Activated T-cell treated with anti-CD3 and anti-CD28 coated beads, Interleukin-2, amount 50 U/mL, for 24 hours (primary cell): ENCODE results near the gene ADARB2.
"Not testable (repeated sequence)": the region's sequence is repeated elsewhere in the genome, so short reads cannot be mapped to it uniquely, and the experiment has no call there.

Experiments used
- DNase-seq: peaks from one replicate; pipeline ENCODE4 v3.0.0-alpha.2; 2020
- H3K27ac Mint-ChIP-seq: 2 replicates; pipeline ENCODE4 v1.8.0; 2020; ENCODE audit warnings: mild to moderate bottlenecking, mixed read lengths
- H3K27me3 Mint-ChIP-seq: 2 replicates; pipeline ENCODE4 v1.8.0; 2020; ENCODE audit warnings: mixed read lengths
- H3K36me3 Mint-ChIP-seq: 2 replicates; pipeline ENCODE4 v1.8.0; 2020; ENCODE audit warnings: low read depth, mixed read lengths
- H3K4me1 Mint-ChIP-seq: 2 replicates; pipeline ENCODE4 v1.8.0; 2020; ENCODE audit warnings: low read depth, mixed read lengths
- H3K4me3 Mint-ChIP-seq: 2 replicates; pipeline ENCODE4 v1.8.0; 2020; ENCODE audit warnings: mild to moderate bottlenecking, moderate library complexity, mixed read lengths
- H3K9me3 Mint-ChIP-seq: 2 replicates; pipeline ENCODE4 v1.8.0; 2020; ENCODE audit warnings: mixed read lengths

The ADARB2 gene

GRCh38 chr10:1251769-1252168 lies 485.6 kb downstream of the ADARB2 start:
- DNase-seq, result no peak
- Mint-ChIP-seq H3K4me3 (no peak overlapping the region), H3K27ac (no peak overlapping the region), H3K4me1 (peaks cover 15% of the 10 kb centered on the region), H3K27me3 (peaks cover 85% of the 10 kb centered on the region), H3K9me3 (no peaks in the 10 kb centered on the region), H3K36me3 (no peaks in the 10 kb centered on the region)

- Mint-ChIP-seq H3K36me3 (no peaks in the 10 kb centered on the region), H3K9me3 (no peaks in the 10 kb centered on the region), H3K27me3 (peaks cover 77% of the 10 kb centered on the region), H3K4me3 (no peak overlapping the region), H3K4me1 (peaks cover 8% of the 10 kb centered on the region), H3K27ac (no peak overlapping the region)
- DNase-seq, result no peak
These were observed 488.0 kb downstream of the ADARB2 start for GRCh38 chr10:1249142-1249920.

DNA sequence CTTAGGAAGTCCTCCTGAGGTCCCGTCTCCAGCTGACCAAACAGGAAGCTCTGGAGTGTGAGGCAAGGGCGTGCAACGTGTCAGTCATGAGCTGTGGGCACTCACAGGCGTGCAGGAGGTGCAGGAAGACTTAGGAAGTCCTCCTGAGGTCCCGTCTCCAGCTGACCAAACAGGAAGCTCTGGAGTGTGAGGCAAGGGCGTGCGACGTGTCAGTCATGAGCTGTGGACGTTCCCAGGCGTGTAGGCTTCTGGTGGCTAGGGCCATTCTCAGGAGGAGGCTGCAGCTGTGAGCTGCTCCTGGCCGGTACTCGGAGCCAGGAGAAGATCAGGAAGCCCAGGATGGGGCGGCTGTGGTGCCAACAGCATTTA lies 489.1 kb downstream of the ADARB2 start:
- H3K9me3 Mint-ChIP-seq, H3K36me3 Mint-ChIP-seq, H3K4me3 Mint-ChIP-seq, DNase-seq, H3K27ac Mint-ChIP-seq, H3K4me1 Mint-ChIP-seq: not testable (repeated sequence)
- peaks cover 78% of the 10 kb centered on the region for H3K27me3 Mint-ChIP-seq

DNA sequence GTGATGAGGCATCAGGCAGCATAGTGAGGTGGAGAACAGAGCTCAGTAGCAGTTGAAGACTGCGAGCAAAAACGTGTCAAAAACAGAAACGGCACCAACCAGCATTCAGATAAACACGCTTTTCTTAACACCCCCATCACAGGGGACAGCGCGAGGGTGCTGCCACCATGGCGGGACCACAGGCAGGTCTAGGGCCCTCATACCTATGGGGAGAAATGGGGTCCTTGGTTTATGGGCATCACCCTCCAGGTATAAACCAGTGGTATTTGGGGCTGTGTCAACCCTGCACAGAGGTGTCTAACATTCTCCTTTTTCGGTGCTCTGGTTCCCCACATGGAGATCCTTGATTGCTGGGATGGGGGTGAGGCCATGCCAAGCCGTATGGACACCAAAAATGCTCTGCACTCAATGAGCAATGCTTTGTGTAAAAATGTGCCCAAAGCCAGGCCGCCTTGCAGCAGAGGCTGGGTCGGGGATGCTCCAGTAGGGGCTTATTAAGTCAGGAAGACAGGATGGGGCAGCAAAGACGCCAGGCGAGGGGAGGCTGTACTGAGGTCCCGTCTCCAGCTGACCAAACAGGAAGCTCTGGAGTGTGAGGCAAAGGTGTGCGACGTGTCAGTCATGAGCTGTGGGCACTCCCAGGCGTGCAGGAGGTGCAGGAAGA lies 489.6 kb downstream of the ADARB2 start:
- H3K27ac Mint-ChIP-seq, result no peak overlapping the region
- H3K4me3 Mint-ChIP-seq, result no peak overlapping the region
- no peak for DNase-seq
- H3K27me3 Mint-ChIP-seq, result peaks cover 80% of the 10 kb centered on the region
- H3K36me3 Mint-ChIP-seq, result no peaks in the 10 kb centered on the region
- no peaks in the 10 kb centered on the region for H3K9me3 Mint-ChIP-seq
- H3K4me1 Mint-ChIP-seq, result no peaks in the 10 kb centered on the region

DNA sequence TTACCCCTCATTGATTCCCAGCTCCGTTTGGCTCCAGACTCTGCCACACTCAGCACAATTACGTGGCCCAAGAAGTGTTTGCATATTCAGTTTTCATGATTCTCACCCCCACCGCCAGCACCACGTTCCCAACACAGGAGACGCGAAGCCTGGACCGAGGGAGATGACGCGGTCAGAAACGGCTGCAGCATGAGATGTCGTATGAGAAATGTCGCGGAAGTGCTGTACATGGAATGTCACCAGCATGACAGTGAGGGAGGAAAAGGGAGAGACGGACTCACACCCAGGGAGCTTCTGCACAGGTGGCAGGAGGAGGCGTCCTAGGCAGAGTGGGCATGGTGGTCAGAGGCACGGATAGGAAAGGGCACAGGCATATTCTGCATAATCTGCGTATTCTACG lies 492.8 kb downstream of the ADARB2 start:
- H3K4me3 Mint-ChIP-seq, result no peak overlapping the region

GRCh38 chr10:1243486-1244234 lies 493.7 kb downstream of the ADARB2 start:
- Mint-ChIP-seq H3K4me1 (peaks cover 4% of the 10 kb centered on the region), H3K27me3 (peaks cover 68% of the 10 kb centered on the region), H3K4me3 (no peak overlapping the region), H3K9me3 (no peaks in the 10 kb centered on the region), H3K36me3 (no peaks in the 10 kb centered on the region), H3K27ac (no peak overlapping the region)
- DNase-seq, result no peak

More for the DNA sequence above, 492.8 kb downstream of the ADARB2 start:
- DNase-seq, result no peak
- no peaks in the 10 kb centered on the region for H3K9me3 Mint-ChIP-seq
- no peaks in the 10 kb centered on the region for H3K36me3 Mint-ChIP-seq
- H3K4me1 Mint-ChIP-seq, result peaks cover 4% of the 10 kb centered on the region
- no peak overlapping the region for H3K27ac Mint-ChIP-seq
- H3K27me3 Mint-ChIP-seq, result peaks cover 72% of the 10 kb centered on the region

- H3K4me3 Mint-ChIP-seq, result no peak overlapping the region
- H3K9me3 Mint-ChIP-seq, result no peaks in the 10 kb centered on the region
- peaks cover 4% of the 10 kb centered on the region for H3K4me1 Mint-ChIP-seq
- peaks cover 61% of the 10 kb centered on the region for H3K27me3 Mint-ChIP-seq
- no peak overlapping the region for H3K27ac Mint-ChIP-seq
- H3K36me3 Mint-ChIP-seq, result no peaks in the 10 kb centered on the region
- no peak for DNase-seq
These were observed 494.4 kb downstream of the ADARB2 start for GRCh38 chr10:1242975-1243374.

GRCh38 chr10:1241973-1242935 lies 495.1 kb downstream of the ADARB2 start:
- H3K4me3 Mint-ChIP-seq, result no peak overlapping the region
- DNase-seq, result no peak
- H3K27ac Mint-ChIP-seq, result no peak overlapping the region
- H3K27me3 Mint-ChIP-seq, result peaks cover 54% of the 10 kb centered on the region
- H3K36me3 Mint-ChIP-seq, result no peaks in the 10 kb centered on the region
- peaks cover 4% of the 10 kb centered on the region for H3K4me1 Mint-ChIP-seq
- H3K9me3 Mint-ChIP-seq, result no peaks in the 10 kb centered on the region

DNA sequence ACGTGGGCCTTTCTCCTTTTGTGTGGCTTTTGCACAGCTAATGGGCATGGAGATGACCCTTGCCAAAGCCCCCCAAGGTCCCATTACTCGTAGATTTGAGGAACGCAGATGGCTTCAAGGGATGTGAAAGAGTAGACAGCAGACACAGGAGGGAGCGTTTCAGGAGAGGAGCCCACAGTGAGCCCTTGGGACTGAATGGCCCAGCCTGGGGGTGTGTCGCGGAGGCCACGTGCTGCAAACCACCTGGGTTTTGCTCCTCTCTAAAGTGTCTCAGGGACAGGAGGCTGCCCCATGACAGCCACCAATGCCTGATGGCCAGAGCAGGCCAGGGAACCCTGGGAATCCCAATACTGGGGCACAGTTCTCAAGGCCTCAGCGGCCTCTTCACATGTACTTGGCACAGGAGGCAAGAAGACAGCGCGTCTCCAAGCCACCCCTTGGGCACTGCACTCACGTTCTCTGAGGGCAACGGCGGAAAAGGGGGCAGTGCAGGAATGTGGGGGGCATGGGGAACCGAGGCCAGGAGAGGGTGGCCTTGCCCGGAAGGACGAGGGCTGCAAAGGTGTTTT lies 495.9 kb downstream of the ADARB2 start:
- no peaks in the 10 kb centered on the region for H3K36me3 Mint-ChIP-seq

GRCh38 chr10:1240341-1240775 lies 497.0 kb downstream of the ADARB2 start:
- Mint-ChIP-seq H3K9me3 (no peaks in the 10 kb centered on the region), H3K27me3 (peaks cover 45% of the 10 kb centered on the region), H3K4me3 (no peak overlapping the region), H3K36me3 (no peaks in the 10 kb centered on the region), H3K4me1 (peaks cover 4% of the 10 kb centered on the region), H3K27ac (peak overlapping the region; percentile 29)
- no peak for DNase-seq

More for the DNA sequence above, 495.9 kb downstream of the ADARB2 start:
- peaks cover 47% of the 10 kb centered on the region for H3K27me3 Mint-ChIP-seq
- no peak overlapping the region for H3K27ac Mint-ChIP-seq
- H3K4me1 Mint-ChIP-seq, result peaks cover 4% of the 10 kb centered on the region
- H3K9me3 Mint-ChIP-seq, result no peaks in the 10 kb centered on the region
- no peak for DNase-seq
- no peak overlapping the region for H3K4me3 Mint-ChIP-seq

DNA sequence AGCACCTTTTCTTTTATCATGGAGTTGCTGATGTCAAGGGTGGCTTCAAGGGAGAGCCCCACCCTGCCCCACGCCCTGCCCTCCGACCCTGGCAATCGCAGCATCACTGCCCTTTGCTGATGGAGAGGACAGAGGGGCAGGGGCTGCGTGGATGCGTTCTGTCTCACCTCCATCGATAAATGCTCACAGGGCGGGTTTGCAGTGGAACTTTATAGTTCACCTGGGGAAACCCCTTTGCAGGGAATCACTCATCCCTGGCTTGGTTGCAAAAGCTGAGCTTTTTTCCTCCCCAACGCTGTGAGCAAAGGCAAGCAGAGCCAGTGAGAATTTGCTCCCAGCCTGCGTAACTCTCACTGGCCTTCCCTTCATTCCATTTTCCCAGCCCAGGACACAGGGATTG lies 504.3 kb downstream of the ADARB2 start:
- Mint-ChIP-seq H3K4me3 (no peak overlapping the region), H3K9me3 (no peaks in the 10 kb centered on the region)

GRCh38 chr10:1232164-1232911 lies 505.0 kb downstream of the ADARB2 start:
- Mint-ChIP-seq H3K9me3 (no peaks in the 10 kb centered on the region), H3K4me1 (no peaks in the 10 kb centered on the region), H3K27me3 (peaks cover 16% of the 10 kb centered on the region), H3K27ac (no peak overlapping the region), H3K4me3 (no peak overlapping the region), H3K36me3 (no peaks in the 10 kb centered on the region)
- no peak for DNase-seq

More for the DNA sequence above, 504.3 kb downstream of the ADARB2 start:
- H3K36me3 Mint-ChIP-seq, result no peaks in the 10 kb centered on the region
- no peak for DNase-seq
- no peaks in the 10 kb centered on the region for H3K4me1 Mint-ChIP-seq
- peaks cover 13% of the 10 kb centered on the region for H3K27me3 Mint-ChIP-seq
- H3K27ac Mint-ChIP-seq, result no peak overlapping the region

DNA sequence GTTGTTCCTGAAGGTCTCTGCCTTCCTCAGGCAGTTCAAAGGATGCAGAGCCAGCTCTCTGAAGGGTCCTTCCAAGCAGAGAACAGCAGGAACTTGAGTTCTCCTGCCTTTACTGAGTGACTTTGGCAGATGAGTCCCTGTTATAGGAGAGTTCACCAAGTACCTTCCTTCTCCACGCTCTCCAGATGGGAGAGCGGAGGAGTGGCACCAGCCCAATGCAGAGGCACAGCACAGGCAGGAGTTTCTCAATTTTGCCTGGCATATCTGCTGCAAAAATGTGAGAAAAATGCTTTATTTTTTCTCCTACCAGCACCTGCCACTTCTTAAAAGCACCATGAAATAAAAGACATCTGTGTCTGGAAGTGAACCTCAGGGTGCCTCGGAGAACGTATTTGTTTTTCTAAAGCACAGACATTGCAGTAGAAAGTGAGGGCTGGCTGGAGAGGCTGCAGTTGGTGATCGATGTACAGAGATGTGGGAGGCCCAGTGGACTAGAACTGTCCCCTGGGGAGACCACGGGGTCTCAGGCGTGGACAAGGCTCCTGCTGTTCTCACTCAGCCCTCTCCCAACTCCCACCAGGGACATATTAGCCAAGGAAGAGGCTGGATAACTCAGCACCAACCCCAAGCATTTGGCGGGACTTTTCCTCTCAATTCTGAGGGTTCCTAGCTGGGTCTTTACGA lies 506.6 kb downstream of the ADARB2 start:
- no peaks in the 10 kb centered on the region for H3K4me1 Mint-ChIP-seq
- no peaks in the 10 kb centered on the region for H3K36me3 Mint-ChIP-seq
- peaks cover 23% of the 10 kb centered on the region for H3K27me3 Mint-ChIP-seq
- H3K9me3 Mint-ChIP-seq, result no peaks in the 10 kb centered on the region
- no peak for DNase-seq
- H3K27ac Mint-ChIP-seq, result no peak overlapping the region
- no peak overlapping the region for H3K4me3 Mint-ChIP-seq
